Measurements from ENCODE around the gene ITGA6.

GRCh38 chr2:172478353-172478752 is 51.0 kb downstream of the ITGA6 start:
- TF ChIP-seq, protein P1, sequence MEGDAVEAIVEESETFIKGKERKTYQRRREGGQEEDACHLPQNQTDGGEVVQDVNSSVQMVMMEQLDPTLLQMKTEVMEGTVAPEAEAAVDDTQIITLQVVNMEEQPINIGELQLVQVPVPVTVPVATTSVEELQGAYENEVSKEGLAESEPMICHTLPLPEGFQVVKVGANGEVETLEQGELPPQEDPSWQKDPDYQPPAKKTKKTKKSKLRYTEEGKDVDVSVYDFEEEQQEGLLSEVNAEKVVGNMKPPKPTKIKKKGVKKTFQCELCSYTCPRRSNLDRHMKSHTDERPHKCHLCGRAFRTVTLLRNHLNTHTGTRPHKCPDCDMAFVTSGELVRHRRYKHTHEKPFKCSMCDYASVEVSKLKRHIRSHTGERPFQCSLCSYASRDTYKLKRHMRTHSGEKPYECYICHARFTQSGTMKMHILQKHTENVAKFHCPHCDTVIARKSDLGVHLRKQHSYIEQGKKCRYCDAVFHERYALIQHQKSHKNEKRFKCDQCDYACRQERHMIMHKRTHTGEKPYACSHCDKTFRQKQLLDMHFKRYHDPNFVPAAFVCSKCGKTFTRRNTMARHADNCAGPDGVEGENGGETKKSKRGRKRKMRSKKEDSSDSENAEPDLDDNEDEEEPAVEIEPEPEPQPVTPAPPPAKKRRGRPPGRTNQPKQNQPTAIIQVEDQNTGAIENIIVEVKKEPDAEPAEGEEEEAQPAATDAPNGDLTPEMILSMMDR (conservative IDR thresholded peaks at IDR 0.05 in 1 of 2, IDR thresholded peaks at IDR 0.05 in 1 of 2; ENCODE audit: low read depth in 1 of 2, low read length in 2 of 2): no peak
- no peak for TF ChIP-seq EZH2 (IDR thresholded peaks at IDR 0.05; ENCODE audit: low read length, missing control alignments)

All from fibroblast of lung (primary cell).